A204.1 (cell line): ENCODE data around the gene CD86.
"Not testable (repeated sequence)": the region's sequence is repeated elsewhere in the genome, so short reads cannot be mapped to it uniquely, and the experiment has no call there.

Experiments
- FAIRE-seq: peaks from 2 replicates; lab custom pipeline; 2012; peaks lifted over from hg19 to GRCh38; lab: Jason Lieb, UNC

CD86 gene

DNA sequence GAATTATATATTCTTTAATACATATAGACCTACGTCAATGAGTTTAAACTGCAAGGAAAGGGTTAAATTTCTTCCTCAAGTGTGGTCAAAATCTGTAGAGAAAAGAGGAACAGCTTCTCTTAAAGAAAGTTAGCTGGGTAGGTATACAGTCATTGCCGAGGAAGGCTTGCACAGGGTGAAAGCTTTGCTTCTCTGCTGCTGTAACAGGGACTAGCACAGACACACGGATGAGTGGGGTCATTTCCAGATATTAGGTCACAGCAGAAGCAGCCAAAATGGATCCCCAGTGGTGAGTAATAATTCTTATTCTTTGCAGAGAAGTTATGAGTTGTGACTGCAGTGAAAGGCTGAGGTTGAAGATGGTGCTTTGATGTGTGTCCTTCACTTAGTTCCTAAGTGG is at the start of gene CD86:
Gene CD86 (plus strand): TSS at position 148 of the 400 bp plus-strand sequence. CDS start 128 bp downstream, at position 276.
- no peak for FAIRE-seq

GRCh38 chr3:122006267-122006666 is 48.9 kb upstream of the CD86 start:
- no peak for FAIRE-seq

GRCh38 chr3:122008166-122008565 is 47.0 kb upstream of the CD86 start:
- no peak for FAIRE-seq

DNA sequence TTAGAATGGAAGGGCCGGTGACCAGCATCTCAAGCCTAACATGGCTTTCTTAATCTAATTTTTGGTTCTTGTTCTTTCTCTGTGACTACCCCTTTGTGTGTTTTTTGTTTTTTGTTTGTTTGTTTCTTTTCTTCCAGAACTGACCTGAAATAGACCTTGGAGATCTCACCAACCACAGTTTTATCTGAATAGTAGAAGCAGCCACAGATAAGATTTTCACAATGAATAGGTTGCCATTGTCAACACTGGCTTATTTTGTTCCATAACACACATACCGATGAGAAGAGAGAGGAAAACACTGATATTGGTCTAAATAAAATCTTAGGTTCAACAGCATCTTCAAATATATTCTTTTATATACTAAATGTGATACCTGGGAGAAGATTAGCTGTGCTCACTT is 44.7 kb upstream of the CD86 start:
- no peak for FAIRE-seq

DNA sequence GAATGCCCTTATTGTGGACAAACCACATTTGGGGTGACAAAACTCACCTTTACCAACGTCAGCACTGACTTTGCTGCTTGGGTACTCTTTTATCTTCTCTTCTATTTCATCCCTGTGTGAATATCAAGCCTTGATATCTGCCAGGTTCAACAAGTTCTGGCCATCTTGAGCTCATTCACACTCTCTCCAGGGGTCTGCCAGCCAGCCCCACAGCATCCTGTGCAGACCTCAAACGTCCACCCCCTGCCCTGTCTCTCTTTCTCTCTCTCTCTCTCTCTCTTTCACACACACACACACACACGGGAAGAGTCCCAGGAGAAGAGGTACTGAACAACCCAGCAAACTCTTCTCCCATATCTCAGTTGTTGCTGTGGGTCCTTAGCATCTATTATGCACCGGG is 43.8 kb upstream of the CD86 start:
- FAIRE-seq: no peak

- FAIRE-seq: no peak
These were observed 42.3 kb upstream of the CD86 start for GRCh38 chr3:122012821-122013220.

DNA sequence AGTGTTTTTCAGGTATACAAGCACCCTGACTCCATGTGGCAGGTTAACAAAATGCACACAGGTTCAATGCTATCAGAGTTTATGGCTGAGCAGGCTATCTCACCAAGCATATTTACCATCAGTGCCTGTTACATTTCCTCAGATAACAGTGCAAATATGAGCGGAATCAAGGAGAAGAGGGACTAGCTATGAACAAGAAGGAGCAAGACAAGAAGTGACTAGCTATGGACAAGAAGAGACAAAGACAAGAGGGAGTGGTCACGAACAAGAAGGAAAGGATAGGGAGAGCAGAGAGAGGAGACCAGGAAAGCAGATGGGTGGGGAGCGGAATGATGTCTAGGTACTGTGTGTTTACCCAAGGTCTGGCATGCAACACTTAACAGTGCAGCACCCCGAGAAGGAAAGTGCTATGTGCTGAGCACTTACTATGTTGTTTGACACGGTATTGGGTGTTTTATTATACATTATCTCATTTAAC is 41.7 kb upstream of the CD86 start:
- no peak for FAIRE-seq

DNA sequence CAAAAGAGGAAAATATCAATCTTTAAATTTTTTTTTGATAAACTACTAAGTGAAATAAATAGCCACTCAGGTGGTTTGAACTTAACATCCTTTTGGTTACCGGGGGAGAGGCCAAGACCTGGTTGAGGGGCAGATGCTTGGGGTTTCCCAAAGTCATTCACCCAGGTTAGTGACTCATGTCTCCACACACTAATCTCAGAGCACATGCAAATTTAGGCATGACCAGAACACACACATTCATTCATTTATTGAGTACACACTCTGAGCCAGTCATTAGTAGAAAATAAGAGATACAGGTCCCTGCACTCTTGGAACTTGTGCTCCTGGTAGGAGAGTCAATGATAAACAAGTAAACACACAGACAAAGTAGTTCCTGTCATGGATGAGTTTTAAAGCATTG is 40.4 kb upstream of the CD86 start:
- FAIRE-seq: no peak

DNA sequence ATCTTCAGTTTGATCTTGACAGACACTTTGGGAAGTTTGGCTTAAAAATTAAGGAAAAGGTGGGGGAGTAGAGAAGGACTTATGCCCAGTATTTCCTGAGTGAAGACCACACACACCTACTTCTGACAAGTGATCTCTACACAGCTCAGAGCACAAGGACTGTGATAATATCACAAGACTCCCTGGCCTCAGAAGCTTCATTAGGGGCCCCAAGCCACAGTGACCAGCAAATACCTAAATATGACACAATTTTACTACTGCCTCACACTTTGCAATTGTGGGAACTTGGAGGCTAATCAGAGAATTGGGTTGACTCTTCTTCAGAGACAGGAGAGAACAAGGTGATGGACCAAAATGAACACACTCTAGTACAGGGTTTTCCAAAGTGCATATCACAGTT is 35.7 kb upstream of the CD86 start:
- FAIRE-seq: no peak

DNA sequence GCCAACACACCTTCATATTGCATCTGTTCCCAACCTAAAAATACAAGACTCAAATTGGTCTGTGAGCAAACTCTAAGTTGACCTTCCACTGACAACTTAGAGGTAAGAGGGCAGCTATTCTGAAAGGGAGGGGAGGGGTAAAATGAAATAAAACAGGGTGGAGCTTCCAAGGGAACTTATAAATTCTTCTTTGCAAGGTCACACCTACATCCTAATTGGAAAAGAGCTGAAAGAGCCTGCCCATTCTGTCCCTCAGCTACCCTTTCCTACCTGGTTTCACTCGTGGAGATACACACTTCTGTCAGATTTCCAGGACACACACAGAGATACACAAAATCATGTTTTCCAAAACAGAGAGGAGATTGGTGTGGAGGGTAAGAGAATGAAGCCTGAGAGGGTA is 34.1 kb upstream of the CD86 start:
- FAIRE-seq: no peak

DNA sequence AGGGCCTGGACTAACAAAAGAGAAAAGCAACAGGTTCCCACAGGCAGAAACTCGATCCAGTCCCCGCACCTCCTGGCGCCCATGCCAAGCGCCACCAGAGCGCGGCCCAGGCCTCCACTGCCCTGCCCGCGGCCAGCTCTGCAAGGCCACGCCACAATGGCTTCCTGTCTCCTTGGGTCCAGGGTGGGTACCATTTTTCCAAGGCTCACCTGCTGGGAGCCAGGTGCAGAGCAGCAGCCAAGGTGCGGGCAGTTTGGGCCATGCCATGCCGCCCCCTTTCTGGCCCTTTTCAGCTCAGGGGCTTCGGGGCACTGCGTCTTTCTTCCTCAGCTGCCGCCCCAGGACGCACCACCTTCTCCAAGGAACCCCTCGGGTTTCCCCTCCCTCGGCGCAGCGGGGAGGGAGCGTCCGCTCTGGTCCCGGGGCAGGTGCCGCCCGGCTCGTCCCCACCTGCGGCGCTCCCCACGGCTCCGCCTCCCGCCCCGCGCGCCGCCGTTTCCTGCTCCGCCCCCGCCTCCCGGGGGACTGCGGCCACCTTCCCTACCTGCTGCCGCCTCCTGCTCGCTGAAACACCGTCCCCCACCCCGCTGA is 33.3 kb upstream of the CD86 start, which contains the start of gene ILDR1:
Gene ILDR1 (minus strand): TSS at position 437 of the 591 bp plus-strand sequence. CDS start 170 bp downstream, at position 267.
- no peak for FAIRE-seq

DNA sequence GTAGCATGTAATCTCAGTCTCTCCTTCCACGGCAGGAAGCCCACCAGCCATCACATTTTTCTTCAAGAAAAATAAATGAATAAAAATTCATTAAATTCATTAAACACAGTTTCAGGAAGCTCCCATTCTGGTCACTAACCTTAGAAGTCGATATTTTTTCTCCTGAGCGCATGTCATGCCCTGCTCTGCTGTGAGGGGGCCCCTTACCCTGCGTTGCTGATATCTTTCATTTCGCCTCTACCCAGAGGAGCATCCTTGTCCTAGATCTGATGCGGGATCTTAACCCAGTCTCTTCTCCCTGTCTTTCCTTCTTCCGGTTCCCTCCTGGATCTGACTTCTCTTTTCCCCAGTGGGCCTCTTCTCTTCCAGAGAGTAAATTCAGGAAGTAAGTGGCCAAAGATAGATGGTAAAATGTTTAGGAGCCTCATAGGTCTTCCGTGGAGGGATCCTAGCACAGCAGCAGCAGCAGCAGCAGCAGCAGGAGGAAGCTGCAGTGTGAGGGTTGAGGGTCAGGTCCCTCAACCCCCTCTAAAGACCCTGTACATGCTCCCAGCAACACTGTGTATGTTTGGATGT is 31.7 kb upstream of the CD86 start:
- FAIRE-seq: no peak

DNA sequence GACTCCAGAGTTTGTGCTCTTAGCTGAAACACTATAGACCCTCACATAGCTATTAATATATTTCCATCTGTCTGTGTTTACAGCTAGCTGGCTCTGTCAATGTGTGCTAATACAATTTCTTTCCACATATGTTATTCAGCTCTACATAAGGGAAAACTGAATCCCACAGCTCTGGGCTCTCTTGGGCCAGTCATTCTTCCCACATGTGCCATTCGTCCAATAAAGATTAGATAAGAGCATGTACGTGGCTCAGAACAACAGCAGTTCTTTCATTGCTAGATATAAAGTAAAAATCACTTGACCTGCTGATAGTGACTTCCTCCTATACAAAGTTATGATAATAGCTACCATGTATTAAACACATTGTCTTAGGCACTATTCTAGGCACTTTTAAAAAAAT is 30.4 kb upstream of the CD86 start:
- FAIRE-seq: no peak

DNA sequence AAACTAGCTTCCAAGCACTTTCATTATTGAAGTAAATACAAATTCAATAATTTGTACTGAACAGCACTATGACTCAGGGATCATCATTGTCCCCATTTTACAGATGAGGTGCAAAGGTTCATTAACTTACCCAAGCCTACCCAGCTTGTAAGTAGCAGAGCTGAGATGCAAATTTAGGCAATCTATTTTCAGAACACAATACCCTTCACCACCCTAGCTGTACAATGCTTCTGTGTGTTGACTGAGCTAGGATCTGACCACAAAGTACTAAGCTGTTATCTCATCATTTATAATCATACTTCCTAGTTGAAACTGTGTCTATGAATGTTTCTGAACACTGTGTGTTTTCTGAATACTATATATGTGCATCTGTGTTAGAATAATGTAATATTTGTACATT is 29.9 kb upstream of the CD86 start:
- FAIRE-seq: no peak

DNA sequence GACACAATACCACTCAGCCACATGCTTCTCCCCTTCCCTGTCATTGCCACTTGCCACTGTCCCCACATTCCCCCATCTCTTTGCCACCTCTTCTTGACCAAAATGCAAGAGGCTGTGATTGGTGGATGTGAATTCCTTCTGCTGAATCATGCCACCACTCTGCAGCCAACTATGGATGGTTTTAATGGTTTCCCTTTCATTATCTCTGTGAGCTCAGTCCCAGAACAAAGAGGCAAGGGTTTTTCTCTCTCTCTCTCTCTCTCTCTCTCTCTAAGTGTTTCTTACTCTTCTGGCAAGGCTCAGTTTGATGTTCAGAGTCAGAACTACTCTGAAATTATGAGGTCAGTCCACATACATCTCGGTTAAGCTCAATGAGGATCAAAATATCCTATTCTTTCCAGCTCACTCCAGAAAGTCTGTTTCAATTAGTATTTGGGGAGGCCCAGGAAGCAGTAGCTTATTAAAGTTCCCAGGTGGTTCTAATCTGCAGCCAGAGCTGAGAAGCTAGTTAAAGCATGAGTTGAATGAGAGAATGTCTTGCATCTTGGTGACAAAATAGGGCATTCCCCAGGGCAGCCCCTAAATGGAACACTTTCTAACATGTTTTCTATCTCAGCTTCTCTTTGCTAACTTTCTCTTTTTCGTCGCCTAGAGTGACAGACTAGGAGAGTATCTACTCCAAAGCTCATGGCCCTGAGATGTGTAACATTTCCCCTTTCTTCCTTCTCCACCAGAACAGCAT is 24.6 kb upstream of the CD86 start:
- FAIRE-seq: no peak

- no peak for FAIRE-seq
These were observed 24.1 kb upstream of the CD86 start for GRCh38 chr3:122031123-122031468.

DNA sequence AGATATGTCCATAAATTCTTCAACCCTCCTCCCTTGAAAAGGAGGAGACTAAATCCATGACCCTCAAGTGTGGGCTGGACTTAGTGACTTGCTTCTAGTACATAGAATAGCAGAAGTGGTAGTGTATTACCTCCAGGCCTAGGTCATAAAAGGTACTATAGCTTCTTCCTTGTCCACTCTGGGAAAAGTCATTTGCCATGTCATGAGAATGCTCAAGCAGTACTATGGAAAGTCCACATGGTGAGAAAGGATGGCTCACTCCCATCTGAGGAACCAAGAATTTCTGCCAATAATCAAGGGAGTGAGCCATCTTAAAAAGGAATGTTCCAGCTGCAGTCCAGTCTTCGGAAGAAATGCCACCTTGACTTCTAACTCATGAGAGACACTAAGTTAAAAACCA is 22.6 kb upstream of the CD86 start:
- no peak for FAIRE-seq

- no peak for FAIRE-seq
These were observed 22.1 kb upstream of the CD86 start for GRCh38 chr3:122033023-122033422.

- FAIRE-seq: not testable (repeated sequence)
These were observed 7.9 kb upstream of the CD86 start for GRCh38 chr3:122047296-122047695.

DNA sequence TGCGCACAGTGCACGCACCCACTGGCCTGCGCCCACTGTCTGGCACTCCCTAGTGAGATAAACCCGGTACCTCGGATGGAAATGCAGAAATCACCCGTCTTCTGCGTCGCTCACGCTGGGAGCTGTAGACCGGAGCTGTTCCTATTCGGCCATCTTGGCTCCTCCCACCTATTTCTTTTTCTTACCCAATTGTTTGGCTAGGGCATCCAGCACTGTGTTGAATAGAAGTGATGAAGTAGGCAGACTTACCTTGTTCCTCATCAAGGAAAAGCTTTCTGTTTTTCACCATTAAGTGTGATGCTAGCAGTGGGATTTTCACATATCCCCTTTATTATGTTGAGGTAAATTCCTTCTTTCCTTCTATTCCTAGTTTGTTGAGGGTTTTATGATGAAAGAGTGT is 7.4 kb upstream of the CD86 start:
- FAIRE-seq: not testable (repeated sequence)

- no peak for FAIRE-seq
These were observed 2.2 kb upstream of the CD86 start for GRCh38 chr3:122052968-122053367.

- no peak for FAIRE-seq
These were observed 2.5 kb downstream of the CD86 start for GRCh38 chr3:122057671-122058070.

GRCh38 chr3:122058294-122058693 is 3.1 kb downstream of the CD86 start:
- no peak for FAIRE-seq
